GM12892 (cell line): ENCODE results near the gene DVL2.

ENCODE experiments used
- POLR2A ChIP-seq: IDR thresholded peaks from 2 replicates; pipeline ENCODE4 v1.6.1; 2011; ENCODE audit warnings: low read depth, low read length, control low read depth
- POLR2AphosphoS5 ChIP-seq: IDR thresholded peaks from 2 replicates; pipeline ENCODE4 v1.6.1; 2011; ENCODE audit warnings: low read depth, low read length, control low read depth

DNA sequence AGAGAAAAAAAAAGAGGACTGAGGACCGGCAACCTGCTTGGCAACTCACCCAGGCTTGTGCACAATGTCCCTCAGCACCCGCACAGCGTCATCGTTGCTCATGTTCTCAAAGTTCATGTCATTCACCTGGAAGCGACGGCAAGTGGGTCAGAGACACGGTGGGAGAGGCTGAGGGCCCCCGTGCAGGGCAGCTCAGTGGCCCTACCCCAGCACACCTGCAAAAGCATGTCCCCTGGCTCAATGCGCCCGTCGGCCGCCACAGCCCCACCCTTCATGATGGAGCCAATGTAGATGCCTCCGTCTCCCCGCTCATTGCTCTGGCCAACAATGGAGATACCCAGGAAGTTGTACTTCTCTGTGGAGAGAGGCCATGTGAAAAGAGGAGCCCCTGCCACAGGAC is 5.4 kb downstream of the DVL2 start:
- TF ChIP-seq POLR2AphosphoS5 (no peak), POLR2A (no peak)
